Fibroblast of villous mesenchyme (primary cell): ENCODE results near the gene TBC1D16. TPM values are rescaled to one million over a fixed set of nuclear protein-coding genes. Genes with fewer than 3 reads are reported as not detected.

Source experiments
- DNase-seq: peaks from one replicate; pipeline ENCODE4 v3.0.0-alpha.2; 2010; ENCODE audit warnings: low read depth
- H3K4me3 ChIP-seq: 2 replicates; pipeline ENCODE4 v1.5.1; 2011; ENCODE audit warnings: low read depth, mild to moderate bottlenecking, low read length
- total RNA-seq: library from RNA; depleted of rRNA; stranded (reverse); fragments of >200 nt; gene quantifications from 2 replicates; pipeline ENCODE4 v1.2.3, GENCODE V29; 2012
- TF ChIP-seq, protein P1 (sequence below): IDR thresholded peaks from 2 replicates; pipeline ENCODE4 v1.5.1; 2012; ENCODE audit warnings: low read depth, mild to moderate bottlenecking, low read length; ENCODE audit not compliant: insufficient read depth

The TBC1D16 gene
- total RNA-seq, 1 donor, result 32.8 TPM

DNA sequence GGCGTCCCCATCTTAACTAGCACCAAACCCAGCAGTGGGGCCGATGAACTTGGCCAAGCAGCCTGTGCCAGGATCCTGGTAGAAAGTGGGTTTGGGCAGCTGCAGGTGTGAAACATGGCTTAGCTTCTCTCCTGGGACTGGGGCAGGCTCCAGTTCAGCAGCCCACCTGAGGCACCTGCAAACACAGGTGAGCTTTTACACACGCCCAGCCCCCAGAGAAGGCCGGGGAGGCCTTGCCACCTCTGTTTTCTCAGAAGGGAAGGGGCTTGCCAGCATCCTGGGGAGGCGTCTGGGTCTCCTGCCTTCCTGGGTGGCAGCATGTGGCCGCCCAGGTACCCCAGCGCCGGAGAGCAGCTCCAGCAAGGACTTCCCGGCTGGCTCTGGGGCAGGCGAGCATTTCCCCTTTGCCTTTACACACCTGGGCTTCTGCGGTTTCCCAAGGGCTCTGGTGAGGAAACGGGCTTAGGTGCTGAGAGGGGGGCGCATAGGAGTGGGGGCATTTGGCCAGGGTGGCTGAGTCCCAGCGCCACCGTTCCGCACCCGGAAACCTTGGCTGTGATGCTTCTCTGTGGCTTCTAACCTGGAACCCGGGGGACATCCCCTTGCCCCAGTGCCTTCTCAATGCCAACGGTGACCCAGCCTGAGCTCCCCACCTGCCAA lies 114.8 kb downstream of the TBC1D16 start:
- H3K4me3 ChIP-seq, result no peak overlapping the region
- no peak for DNase-seq
- TF ChIP-seq, protein P1, sequence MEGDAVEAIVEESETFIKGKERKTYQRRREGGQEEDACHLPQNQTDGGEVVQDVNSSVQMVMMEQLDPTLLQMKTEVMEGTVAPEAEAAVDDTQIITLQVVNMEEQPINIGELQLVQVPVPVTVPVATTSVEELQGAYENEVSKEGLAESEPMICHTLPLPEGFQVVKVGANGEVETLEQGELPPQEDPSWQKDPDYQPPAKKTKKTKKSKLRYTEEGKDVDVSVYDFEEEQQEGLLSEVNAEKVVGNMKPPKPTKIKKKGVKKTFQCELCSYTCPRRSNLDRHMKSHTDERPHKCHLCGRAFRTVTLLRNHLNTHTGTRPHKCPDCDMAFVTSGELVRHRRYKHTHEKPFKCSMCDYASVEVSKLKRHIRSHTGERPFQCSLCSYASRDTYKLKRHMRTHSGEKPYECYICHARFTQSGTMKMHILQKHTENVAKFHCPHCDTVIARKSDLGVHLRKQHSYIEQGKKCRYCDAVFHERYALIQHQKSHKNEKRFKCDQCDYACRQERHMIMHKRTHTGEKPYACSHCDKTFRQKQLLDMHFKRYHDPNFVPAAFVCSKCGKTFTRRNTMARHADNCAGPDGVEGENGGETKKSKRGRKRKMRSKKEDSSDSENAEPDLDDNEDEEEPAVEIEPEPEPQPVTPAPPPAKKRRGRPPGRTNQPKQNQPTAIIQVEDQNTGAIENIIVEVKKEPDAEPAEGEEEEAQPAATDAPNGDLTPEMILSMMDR, result no peak

DNA sequence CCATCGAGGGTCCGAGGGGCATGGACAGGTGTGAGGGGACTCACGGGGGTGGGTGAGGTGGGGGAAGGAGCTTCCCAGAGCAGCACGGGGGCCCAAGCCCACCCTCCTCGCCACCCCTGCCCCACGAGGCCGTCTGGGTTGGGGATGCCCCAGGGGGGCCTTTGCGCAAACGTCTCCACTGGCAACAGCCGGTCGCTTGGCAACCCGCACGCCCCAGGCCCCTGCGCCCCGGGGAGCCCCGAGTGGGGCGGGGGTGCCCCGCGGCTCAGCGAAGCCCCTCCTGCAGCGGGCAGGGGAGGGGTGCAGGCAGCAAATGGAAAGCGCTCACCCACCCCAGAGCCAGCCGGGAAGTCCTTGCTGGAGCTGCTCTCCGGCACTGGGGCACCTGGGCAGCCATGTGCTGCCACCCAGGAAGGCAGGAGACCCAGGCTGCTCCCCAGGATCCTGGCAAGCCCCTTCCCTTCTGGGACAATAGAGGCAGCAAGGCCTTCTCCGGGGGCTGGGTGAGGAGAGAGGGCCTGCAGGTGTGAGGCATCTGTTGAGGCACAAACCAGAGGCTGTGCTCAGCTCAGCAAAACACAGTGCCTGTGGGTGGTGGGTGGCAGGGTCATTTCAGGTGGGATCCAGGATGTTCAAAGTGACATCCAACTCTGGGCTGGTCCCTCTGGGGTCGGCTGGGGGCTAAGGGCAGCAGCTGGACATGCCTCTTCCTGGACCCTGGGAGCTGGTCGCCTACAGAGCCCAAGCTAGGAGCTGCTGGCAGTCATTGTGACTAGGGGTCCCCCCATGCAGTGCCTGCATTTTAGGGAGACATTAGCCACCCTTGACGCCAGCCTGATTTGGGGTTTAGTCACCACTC lies 115.6 kb downstream of the TBC1D16 start:
- no peak overlapping the region for H3K4me3 ChIP-seq
- DNase-seq, result no peak
- TF ChIP-seq, protein P1, result no peak

GRCh38 chr17:79919164-79919585 lies 116.5 kb downstream of the TBC1D16 start:
- TF ChIP-seq, protein P1, result no peak
- H3K4me3 ChIP-seq, result no peak overlapping the region
- DNase-seq, result no peak

DNA sequence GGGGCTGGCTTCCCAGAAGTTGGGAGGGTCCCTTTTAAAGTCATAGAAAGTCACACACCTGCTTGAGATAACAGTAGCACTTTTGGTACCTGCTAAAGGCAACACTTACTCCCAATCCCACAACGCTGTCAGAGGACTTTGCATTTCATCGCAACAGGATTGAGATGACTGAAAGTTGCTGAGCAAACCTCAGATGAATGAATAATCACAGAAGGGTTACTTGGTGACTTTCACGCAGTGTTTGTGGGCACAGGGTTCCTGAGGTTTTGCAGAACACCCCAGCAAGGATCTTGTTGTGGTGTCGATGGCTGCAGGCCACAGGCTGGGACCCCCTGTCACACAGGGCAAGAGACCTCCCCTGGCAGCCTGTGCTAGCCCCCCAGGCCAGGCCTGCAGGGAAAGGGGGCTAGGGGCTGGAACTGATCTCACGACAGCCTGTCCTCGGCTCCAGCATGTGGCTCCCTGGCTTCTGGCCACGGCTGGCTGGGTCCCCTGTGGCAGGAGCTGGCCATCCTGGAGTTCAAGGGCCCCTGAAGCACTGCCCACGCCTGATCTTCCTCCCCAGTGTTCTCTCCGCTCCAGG lies 117.0 kb downstream of the TBC1D16 start:
- DNase-seq, result no peak
- TF ChIP-seq, protein P1, result no peak
- no peak overlapping the region for H3K4me3 ChIP-seq

- no peak overlapping the region for H3K4me3 ChIP-seq
- DNase-seq, result no peak
- TF ChIP-seq, protein P1, result no peak
These were observed 117.7 kb downstream of the TBC1D16 start for GRCh38 chr17:79917902-79918484.

- DNase-seq, result no peak
- H3K4me3 ChIP-seq, result no peak overlapping the region
- TF ChIP-seq, protein P1, result no peak
These were observed 118.4 kb downstream of the TBC1D16 start for GRCh38 chr17:79916991-79917901.
